ENCODE results near the gene IL6R.

Gene IL6R

DNA sequence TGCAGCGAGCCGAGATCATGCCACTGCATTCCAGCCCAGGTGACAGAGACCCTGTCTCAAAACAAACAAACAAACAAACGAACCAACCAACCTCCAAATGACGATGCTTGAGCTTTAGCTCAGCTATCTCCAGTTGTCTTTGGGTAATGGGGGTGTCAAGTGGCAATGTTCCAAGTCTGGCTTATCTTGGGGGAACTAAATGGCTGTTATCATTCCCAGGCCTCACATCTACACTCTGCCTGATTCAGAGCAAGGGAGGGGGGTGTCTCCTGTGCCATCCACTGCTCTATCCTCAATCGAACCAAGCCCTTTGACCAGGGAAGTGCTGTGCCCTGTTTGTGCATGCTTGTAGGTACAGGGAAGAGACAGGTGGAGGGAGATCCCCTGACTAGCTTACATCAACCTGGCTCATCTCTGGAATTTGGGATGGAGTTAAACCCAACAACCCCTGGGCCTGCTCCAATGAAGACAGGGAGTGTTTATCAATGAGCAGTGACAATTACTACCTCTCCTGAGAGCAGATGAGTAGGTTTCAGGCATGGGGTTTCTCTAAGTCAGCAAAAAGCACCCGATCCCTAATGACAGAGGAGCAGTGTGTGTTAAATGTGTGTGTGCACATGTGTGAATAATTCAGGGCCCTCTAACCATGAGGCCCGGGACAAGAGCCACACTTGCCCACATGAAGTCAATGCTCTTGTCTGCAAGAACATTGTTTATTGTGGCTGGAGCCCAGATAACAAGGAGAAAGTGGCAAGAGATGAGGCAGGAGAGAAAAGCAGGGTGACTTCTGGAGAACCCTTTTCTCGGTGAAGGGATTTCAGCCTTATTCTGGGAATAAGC is 20.3 kb upstream of the IL6R start:
- TF ChIP-seq, protein P1, sequence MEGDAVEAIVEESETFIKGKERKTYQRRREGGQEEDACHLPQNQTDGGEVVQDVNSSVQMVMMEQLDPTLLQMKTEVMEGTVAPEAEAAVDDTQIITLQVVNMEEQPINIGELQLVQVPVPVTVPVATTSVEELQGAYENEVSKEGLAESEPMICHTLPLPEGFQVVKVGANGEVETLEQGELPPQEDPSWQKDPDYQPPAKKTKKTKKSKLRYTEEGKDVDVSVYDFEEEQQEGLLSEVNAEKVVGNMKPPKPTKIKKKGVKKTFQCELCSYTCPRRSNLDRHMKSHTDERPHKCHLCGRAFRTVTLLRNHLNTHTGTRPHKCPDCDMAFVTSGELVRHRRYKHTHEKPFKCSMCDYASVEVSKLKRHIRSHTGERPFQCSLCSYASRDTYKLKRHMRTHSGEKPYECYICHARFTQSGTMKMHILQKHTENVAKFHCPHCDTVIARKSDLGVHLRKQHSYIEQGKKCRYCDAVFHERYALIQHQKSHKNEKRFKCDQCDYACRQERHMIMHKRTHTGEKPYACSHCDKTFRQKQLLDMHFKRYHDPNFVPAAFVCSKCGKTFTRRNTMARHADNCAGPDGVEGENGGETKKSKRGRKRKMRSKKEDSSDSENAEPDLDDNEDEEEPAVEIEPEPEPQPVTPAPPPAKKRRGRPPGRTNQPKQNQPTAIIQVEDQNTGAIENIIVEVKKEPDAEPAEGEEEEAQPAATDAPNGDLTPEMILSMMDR (conservative IDR thresholded peaks at IDR 0.05), result no peak
- no peak for TF ChIP-seq ZFX (IDR thresholded peaks at IDR 0.05)
- H3K27ac ChIP-seq, result no peak overlapping the region; the same call in 1 of the 2 replicates

DNA sequence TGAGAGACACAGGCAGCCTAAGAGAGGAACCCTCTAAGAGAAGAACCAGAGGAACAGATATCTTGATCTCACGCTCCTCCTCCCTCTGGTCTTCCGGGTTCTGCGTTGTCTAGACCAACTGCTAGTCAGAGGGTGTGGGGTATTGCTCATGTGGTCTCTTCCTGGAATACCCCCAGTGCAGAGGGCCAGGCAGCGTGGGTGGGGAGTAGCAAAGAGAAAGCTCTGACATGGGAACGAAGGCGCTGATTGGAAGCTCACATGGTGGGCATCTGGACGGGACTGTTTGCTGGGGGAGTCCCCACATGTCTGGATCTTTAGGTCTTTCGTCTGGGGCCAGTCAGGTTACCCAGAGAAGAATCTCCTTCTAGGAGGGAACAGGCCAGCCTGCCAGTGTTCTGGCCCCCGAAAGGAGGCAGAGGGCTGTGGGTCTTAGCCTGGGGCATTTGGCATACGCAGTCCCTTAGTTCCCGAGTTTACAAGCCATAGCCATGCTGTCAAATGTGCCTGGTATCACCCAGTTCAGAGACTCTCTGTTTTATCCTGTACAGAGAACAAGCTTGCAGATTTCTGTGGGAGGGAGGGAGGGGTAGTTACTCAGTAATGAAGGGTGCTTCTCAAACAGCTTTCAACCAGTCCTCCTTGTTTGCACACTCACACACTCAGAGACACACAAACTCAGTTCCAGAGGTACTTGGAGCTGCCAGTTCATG is 18.3 kb upstream of the IL6R start:
- TF ChIP-seq, protein P1 (conservative IDR thresholded peaks at IDR 0.05), result no peak
- TF ChIP-seq ZFX (IDR thresholded peaks at IDR 0.05), result no peak
- no peak overlapping the region for H3K27ac ChIP-seq

GRCh38 chr1:154391086-154391770 is 13.9 kb upstream of the IL6R start:
- no peak overlapping the region for H3K27ac ChIP-seq
- TF ChIP-seq, protein P1 (conservative IDR thresholded peaks at IDR 0.05), result no peak
- TF ChIP-seq ZFX (IDR thresholded peaks at IDR 0.05), result no peak

DNA sequence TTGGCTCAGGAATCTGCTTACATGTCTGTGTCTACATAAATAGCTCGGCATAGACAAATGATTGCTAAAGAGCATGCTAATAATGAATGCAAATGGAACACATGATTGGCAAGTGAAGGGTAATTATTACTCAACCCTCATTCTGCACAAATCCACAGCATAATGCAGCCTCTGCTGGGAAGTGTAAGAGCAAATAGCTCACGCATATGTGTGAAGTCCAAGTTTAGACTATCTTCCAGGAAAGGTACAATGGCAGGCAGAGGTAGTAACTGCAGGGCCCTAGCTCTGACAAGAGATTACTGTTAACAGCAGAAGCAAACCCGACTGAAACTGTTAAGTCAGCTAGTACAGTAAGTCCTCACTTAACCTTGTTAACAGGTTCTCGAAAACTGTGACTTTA is 7.0 kb upstream of the IL6R start:
- TF ChIP-seq, protein P1 (conservative IDR thresholded peaks at IDR 0.05), result no peak
- TF ChIP-seq ZFX (IDR thresholded peaks at IDR 0.05), result no peak

DNA sequence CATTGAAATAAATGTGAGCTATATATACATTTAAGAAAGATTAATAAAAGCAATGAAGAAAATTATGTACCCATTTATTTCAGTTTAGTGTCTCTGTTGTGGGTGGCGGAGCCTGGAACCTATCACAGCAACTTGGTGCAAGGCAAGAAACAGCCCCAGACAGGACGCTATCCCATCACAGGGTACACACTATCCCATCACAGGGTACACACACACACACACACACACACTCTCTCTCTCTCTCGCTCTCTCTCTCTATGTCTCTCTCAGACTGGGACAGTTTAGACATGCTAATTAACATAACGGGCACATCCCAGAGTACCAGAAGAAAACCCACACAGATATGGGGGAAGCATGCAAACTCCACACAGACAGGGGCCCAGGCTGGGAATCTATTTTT is 6.5 kb upstream of the IL6R start:
- TF ChIP-seq ZFX (IDR thresholded peaks at IDR 0.05), result no peak
- TF ChIP-seq, protein P1 (conservative IDR thresholded peaks at IDR 0.05), result no peak
- H3K27ac ChIP-seq, result no peak overlapping the region

More for the DNA sequence above, 7.0 kb upstream of the IL6R start:
- H3K27ac ChIP-seq, result no peak overlapping the region

- H3K27ac ChIP-seq, result no peak overlapping the region
- TF ChIP-seq ZFX (IDR thresholded peaks at IDR 0.05), result no peak
- TF ChIP-seq, protein P1 (conservative IDR thresholded peaks at IDR 0.05), result no peak
Measured at GRCh38 chr1:154400381-154400801, 4.8 kb upstream of the IL6R start.
